Esophagus muscularis mucosa (tissue), 4 donors: ENCODE measurements around the gene NCKAP5. TPM values are rescaled to one million over a fixed set of nuclear protein-coding genes. Genes with fewer than 3 reads are reported as not detected.

Source experiments
- DNase-seq: peaks from one replicate; pipeline ENCODE4 v3.0.0-alpha.2; 2017; ENCODE audit errors: extremely low spot score
- H3K27ac ChIP-seq, 4 donors: fragments of 200-600 bp; sonication (generic); replicated peaks in 1 of 4; 1 replicate in 3 of 4; 2 replicates in 1 of 4; pipeline ENCODE4 v1.5.1; 2016 to 2019; ENCODE audit warnings: mild to moderate bottlenecking in 1 of 4
- H3K27me3 ChIP-seq, 4 donors: fragments of 200-600 bp; sonication (generic); one replicate each; pipeline versions ENCODE4 v1.5.1 to v1.6.0; 2016 to 2019
- H3K36me3 ChIP-seq, 4 donors: fragments of 200-600 bp; sonication (generic); one replicate each; pipeline ENCODE4 v1.5.1; 2016 to 2019
- H3K4me1 ChIP-seq, 4 donors: fragments of 200-600 bp; sonication (generic); one replicate each; pipeline ENCODE4 v1.5.1; 2016 to 2019
- H3K4me3 ChIP-seq, 4 donors: fragments of 200-600 bp; sonication (generic); 1 replicate in 2 of 4; 2 replicates in 2 of 4; pipeline ENCODE4 v1.5.1; 2016 to 2019; ENCODE audit warnings: mild to moderate bottlenecking in 4 of 4, moderate library complexity in 1 of 4
- H3K9me3 ChIP-seq, 4 donors: fragments of 200-600 bp; sonication (generic); 1 replicate in 3 of 4; 2 replicates in 1 of 4; pipeline ENCODE4 v1.5.1; 2016 to 2019
- CTCF ChIP-seq, 3 experiments: fragments of 200-600 bp in 2 of 3; fragments of 450-650 bp in 1 of 3; sonication (generic) in 2 of 3; IDR thresholded peaks; one replicate each; pipeline ENCODE4 v1.5.1; 2017 to 2019; ENCODE audit warnings: antibody characterized with exemption in 3 of 3, mild to moderate bottlenecking in 2 of 3, moderate library complexity in 1 of 3
- EP300 ChIP-seq: sonication (generic); formaldehyde crosslinking; IDR thresholded peaks from one replicate; pipeline ENCODE4 v1.6.1; 2017; ENCODE audit warnings: antibody characterized with exemption
- POLR2A ChIP-seq: fragments of 450-650 bp; IDR thresholded peaks from one replicate; pipeline ENCODE4 v1.6.1; 2017; ENCODE audit warnings: antibody characterized with exemption, moderate library complexity, mild to moderate bottlenecking, low read depth
- POLR2AphosphoS5 ChIP-seq, 2 donors: sonication (generic); formaldehyde crosslinking; IDR thresholded peaks; one replicate each; pipeline ENCODE4 v1.6.1; 2017; ENCODE audit warnings: antibody characterized with exemption in 2 of 2
- WGBS: methylation state at CpG from one replicate; pipeline ENCODE4 v1.1.5; 2018; 5-methylcytosine and 5-hydroxymethylcytosine counted together
- intact Hi-C: fragments of 100-400 bp; cut with DNase I; formaldehyde crosslinking; loops from one replicate; pipeline ENCODE4 v1.15.1; 2023
- total RNA-seq, 4 donors: library from RNA; depleted of rRNA; stranded (reverse); fragments of >200 nt; gene quantifications; one replicate each; pipeline versions ENCODE4 v1.1.0 to v1.2.1, GENCODE V29; 2016

Gene NCKAP5
- total RNA-seq, 4 donors from 2014 or later: 0.33 to 1.8 (median 1.0) TPM

GRCh38 chr2:133360882-133361281 is 207.4 kb downstream of the NCKAP5 start:
- H3K27me3 ChIP-seq: no peaks in the 10 kb centered on the region

GRCh38 chr2:133360190-133360589 is 208.1 kb downstream of the NCKAP5 start:
- H3K36me3 ChIP-seq: no peaks in the 10 kb centered on the region
- H3K27ac ChIP-seq: no peak overlapping the region
- no peaks in the 10 kb centered on the region for H3K27me3 ChIP-seq
- 90% methylated on average over 3 of the region's 3 CpGs for WGBS
- no peak overlapping the region for H3K4me3 ChIP-seq
- no peak for DNase-seq
- H3K4me1 ChIP-seq: no peaks in the 10 kb centered on the region
- intact Hi-C loops: no loop called here
- no peaks in the 10 kb centered on the region for H3K9me3 ChIP-seq
- no peak for TF ChIP-seq POLR2AphosphoS5 (IDR thresholded peaks at IDR 0.05)
- no peak for TF ChIP-seq POLR2A
- TF ChIP-seq CTCF (IDR thresholded peaks at IDR 0.05): no peak
- TF ChIP-seq EP300: no peak

More at GRCh38 chr2:133360882-133361281, 207.4 kb downstream of the NCKAP5 start:
- no peak overlapping the region for H3K4me3 ChIP-seq
- H3K4me1 ChIP-seq: no peaks in the 10 kb centered on the region
- no peak for DNase-seq
- no peak overlapping the region for H3K27ac ChIP-seq
- no peak for TF ChIP-seq EP300
- TF ChIP-seq CTCF (IDR thresholded peaks at IDR 0.05): no peak
- no peak for TF ChIP-seq POLR2AphosphoS5 (IDR thresholded peaks at IDR 0.05)
- TF ChIP-seq POLR2A: no peak
- H3K36me3 ChIP-seq: no peaks in the 10 kb centered on the region
- intact Hi-C loops: no loop called here
- WGBS: 75% methylated on average over 1 of the region's 1 CpG
- no peaks in the 10 kb centered on the region for H3K9me3 ChIP-seq

GRCh38 chr2:133352719-133353118 is 215.5 kb downstream of the NCKAP5 start:
- Histone ChIP-seq H3K27ac (no peak overlapping the region), H3K4me1 (no peaks in the 10 kb centered on the region), H3K36me3 (no peaks in the 10 kb centered on the region), H3K4me3 (no peak overlapping the region), H3K9me3 (no peaks in the 10 kb centered on the region), H3K27me3 (no peaks in the 10 kb centered on the region)
- TF ChIP-seq POLR2AphosphoS5 (IDR thresholded peaks at IDR 0.05) (no peak), CTCF (IDR thresholded peaks at IDR 0.05) (no peak), EP300 (no peak), POLR2A (no peak)
- intact Hi-C loops: no loop called here
- 32% methylated on average over 1 of the region's 1 CpG for WGBS
- no peak for DNase-seq

GRCh38 chr2:133346654-133347053 is 221.6 kb downstream of the NCKAP5 start:
- Histone ChIP-seq H3K27ac (no peak overlapping the region), H3K4me3 (no peak overlapping the region), H3K4me1 (no peaks in the 10 kb centered on the region), H3K27me3 (no peaks in the 10 kb centered on the region), H3K9me3 (no peaks in the 10 kb centered on the region), H3K36me3 (no peaks in the 10 kb centered on the region)
- no peak for TF ChIP-seq POLR2A
- TF ChIP-seq CTCF (IDR thresholded peaks at IDR 0.05): no peak
- TF ChIP-seq EP300: no peak
- no peak for TF ChIP-seq POLR2AphosphoS5 (IDR thresholded peaks at IDR 0.05)
- 71% methylated on average over 4 of the region's 4 CpGs for WGBS
- intact Hi-C loops: no loop called here
- no peak for DNase-seq

GRCh38 chr2:133345638-133346037 is 222.6 kb downstream of the NCKAP5 start:
- no peak overlapping the region for H3K4me3 ChIP-seq
- no peaks in the 10 kb centered on the region for H3K36me3 ChIP-seq
- no peaks in the 10 kb centered on the region for H3K27me3 ChIP-seq
- intact Hi-C loops: no loop called here
- H3K27ac ChIP-seq: no peak overlapping the region
- TF ChIP-seq POLR2AphosphoS5 (IDR thresholded peaks at IDR 0.05) (no peak), POLR2A (no peak), EP300 (no peak), CTCF (IDR thresholded peaks at IDR 0.05) (no peak)
- no peaks in the 10 kb centered on the region for H3K9me3 ChIP-seq
- DNase-seq: no peak
- WGBS: 93% methylated on average over 1 of the region's 1 CpG
- H3K4me1 ChIP-seq: no peaks in the 10 kb centered on the region
